Keratinocyte (primary cell): ENCODE data around the gene GNPTAB. TPM values are rescaled to one million over a fixed set of nuclear protein-coding genes. Genes with fewer than 3 reads are reported as not detected.

Source experiments
- DNase-seq: peaks from one replicate; pipeline ENCODE4 v3.0.0-alpha.2; 2011; ENCODE audit warnings: low read depth, missing footprints, low spot score
- FAIRE-seq: peaks from 2 replicates; lab custom pipeline; 2011; peaks lifted over from hg19 to GRCh38; lab: Jason Lieb, UNC
- H2AFZ ChIP-seq: 2 replicates; pipeline ENCODE4 v1.6.0; 2012; ENCODE audit warnings: low read length, control low read depth, inconsistent platforms; ENCODE audit not compliant: control insufficient read depth
- H3K27ac ChIP-seq: 2 replicates; pipeline ENCODE4 v1.5.1; 2011; ENCODE audit warnings: low read length; ENCODE audit not compliant: control insufficient read depth, insufficient read depth
- H3K27me3 ChIP-seq: 3 replicates; pipeline ENCODE4 v1.6.0; 2011; ENCODE audit warnings: low read length; ENCODE audit not compliant: control insufficient read depth, insufficient read depth; ENCODE audit errors: extremely low read depth
- H3K36me3 ChIP-seq, 2 experiments: 2 replicates in 1 of 2; 3 replicates in 1 of 2; pipeline ENCODE4 v1.5.1; 2011; ENCODE audit warnings: low read length in 2 of 2, mild to moderate bottlenecking in 1 of 2; ENCODE audit not compliant: control insufficient read depth in 2 of 2, insufficient read depth in 2 of 2; ENCODE audit errors: extremely low read depth in 1 of 2
- H3K4me1 ChIP-seq: 3 replicates; pipeline ENCODE4 v1.5.1; 2011; ENCODE audit warnings: low read length; ENCODE audit not compliant: control insufficient read depth, insufficient read depth; ENCODE audit errors: extremely low read depth
- H3K4me2 ChIP-seq: 3 replicates; pipeline ENCODE4 v1.6.0; 2011; ENCODE audit warnings: low read depth, low read length; ENCODE audit not compliant: control insufficient read depth, insufficient read depth; ENCODE audit errors: extremely low read depth
- H3K4me3 ChIP-seq, 3 experiments: fragments of 200-600 bp in 1 of 3; sonication (generic) in 1 of 3; 2 replicates in 2 of 3; 3 replicates in 1 of 3; pipeline ENCODE4 v1.5.1; 2011 to 2016; ENCODE audit warnings: low read length in 3 of 3, mild to moderate bottlenecking in 3 of 3, control low read depth in 2 of 3, inconsistent platforms in 1 of 3, low read depth in 1 of 3, mixed read lengths in 1 of 3, mixed run types in 1 of 3, moderate library complexity in 1 of 3; ENCODE audit not compliant: control insufficient read depth in 2 of 3, insufficient read depth in 2 of 3; ENCODE audit errors: extremely low read depth in 1 of 3
- H3K79me2 ChIP-seq: 2 replicates; pipeline ENCODE4 v1.6.0; 2012; ENCODE audit warnings: low read length; ENCODE audit not compliant: control insufficient read depth, insufficient read depth
- H3K9ac ChIP-seq: 3 replicates; pipeline ENCODE4 v1.6.0; 2011; ENCODE audit warnings: low read length; ENCODE audit not compliant: control insufficient read depth, insufficient read depth; ENCODE audit errors: extremely low read depth
- H3K9me1 ChIP-seq: 3 replicates; pipeline ENCODE4 v1.6.0; 2011; ENCODE audit warnings: low read length; ENCODE audit not compliant: control insufficient read depth, insufficient read depth; ENCODE audit errors: extremely low read depth
- H3K9me3 ChIP-seq: 2 replicates; pipeline ENCODE4 v1.5.1; 2012; ENCODE audit warnings: low read depth, low read length; ENCODE audit not compliant: control insufficient read depth
- H4K20me1 ChIP-seq: 3 replicates; pipeline ENCODE4 v1.6.0; 2011; ENCODE audit warnings: low read length; ENCODE audit not compliant: control insufficient read depth, insufficient read depth; ENCODE audit errors: extremely low read depth
- EZH2 ChIP-seq: IDR thresholded peaks from one replicate; pipeline ENCODE4 v1.6.1; 2012; ENCODE audit warnings: inconsistent platforms, mild to moderate bottlenecking, low read length, moderate library complexity
- dilution Hi-C: fragments of 300-500 bp; cut with MboI; formaldehyde crosslinking; loops from one replicate; pipeline ENCODE4 v1.7.0; 2020; ENCODE audit warnings: low sequenced_read_pairs; ENCODE audit not compliant: extremely low pct_ligation_motif_present
- polyA plus RNA-seq, 5 experiments: library from polyadenylated mRNA; depleted of rRNA in 3 of 5; stranded (reverse) in 3 of 5; stranded (forward) in 1 of 5; unstranded in 1 of 5; fragments of >200 nt; gene quantifications; 1 replicate in 1 of 5; 2 replicates in 3 of 5; 3 replicates in 1 of 5; pipeline versions ENCODE4 v1.2.1 to v1.2.3, GENCODE V29; 2011 to 2012; ENCODE audit warnings: missing spikeins in 2 of 5, low read depth in 1 of 5, low replicate concordance in 1 of 5
- TF ChIP-seq, protein P1 (sequence below), 3 experiments: IDR thresholded peaks in 1 of 3; conservative IDR thresholded peaks in 1 of 3; optimal IDR thresholded peaks in 1 of 3; 2 replicates in 2 of 3; 3 replicates in 1 of 3; pipeline versions ENCODE3 to v1.5.1; 2011; ENCODE audit warnings: low read length in 3 of 3, mild to moderate bottlenecking in 3 of 3, moderate library complexity in 2 of 3, control low read depth in 1 of 3, inconsistent platforms in 1 of 3; ENCODE audit not compliant: insufficient read depth in 2 of 3; ENCODE audit errors: extremely low read depth in 1 of 3

GNPTAB gene
- polyA plus RNA-seq, 1 donor (not counting 4 experiments of a cell fraction or from before 2014, with no cell fraction given), result 35.7 TPM

DNA sequence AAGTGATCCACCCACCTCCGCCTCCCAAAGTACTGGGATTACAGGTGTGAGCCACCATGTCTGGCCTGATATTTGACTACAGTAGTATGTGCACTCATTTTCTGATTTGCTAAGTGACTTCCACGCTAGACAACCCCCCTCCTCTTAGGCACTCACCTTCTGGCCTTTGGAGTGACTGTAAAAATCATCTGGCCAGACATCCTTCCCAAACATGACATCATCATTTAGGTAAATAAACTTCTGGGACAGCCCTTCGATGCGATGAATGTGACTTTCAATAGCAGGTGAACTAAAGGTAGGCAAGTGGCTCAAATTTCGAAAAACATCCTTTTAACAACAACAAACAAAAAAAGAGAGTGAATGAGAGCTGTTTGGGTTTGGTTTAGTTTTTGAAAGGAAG, 60.9 kb downstream of the GNPTAB start:
- Histone ChIP-seq H3K27ac (no peak overlapping the region), H3K79me2 (no peaks in the 10 kb centered on the region), H3K4me2 (no peak overlapping the region), H4K20me1 (no peaks in the 10 kb centered on the region), H3K27me3 (no peaks in the 10 kb centered on the region), H3K9ac (no peak overlapping the region), H3K36me3 (peaks cover 5 to 14% of the 10 kb centered on the region in 2 experiments), H3K9me3 (no peaks in the 10 kb centered on the region), H3K4me3 (no peak overlapping the region), H3K9me1 (no peaks in the 10 kb centered on the region), H3K4me1 (peaks cover 4% of the 10 kb centered on the region), H2AFZ (no peak overlapping the region)
- FAIRE-seq, result no peak
- dilution Hi-C loops, result no loop called here
- no peak for DNase-seq
- TF ChIP-seq EZH2, result no peak
- TF ChIP-seq, protein P1, sequence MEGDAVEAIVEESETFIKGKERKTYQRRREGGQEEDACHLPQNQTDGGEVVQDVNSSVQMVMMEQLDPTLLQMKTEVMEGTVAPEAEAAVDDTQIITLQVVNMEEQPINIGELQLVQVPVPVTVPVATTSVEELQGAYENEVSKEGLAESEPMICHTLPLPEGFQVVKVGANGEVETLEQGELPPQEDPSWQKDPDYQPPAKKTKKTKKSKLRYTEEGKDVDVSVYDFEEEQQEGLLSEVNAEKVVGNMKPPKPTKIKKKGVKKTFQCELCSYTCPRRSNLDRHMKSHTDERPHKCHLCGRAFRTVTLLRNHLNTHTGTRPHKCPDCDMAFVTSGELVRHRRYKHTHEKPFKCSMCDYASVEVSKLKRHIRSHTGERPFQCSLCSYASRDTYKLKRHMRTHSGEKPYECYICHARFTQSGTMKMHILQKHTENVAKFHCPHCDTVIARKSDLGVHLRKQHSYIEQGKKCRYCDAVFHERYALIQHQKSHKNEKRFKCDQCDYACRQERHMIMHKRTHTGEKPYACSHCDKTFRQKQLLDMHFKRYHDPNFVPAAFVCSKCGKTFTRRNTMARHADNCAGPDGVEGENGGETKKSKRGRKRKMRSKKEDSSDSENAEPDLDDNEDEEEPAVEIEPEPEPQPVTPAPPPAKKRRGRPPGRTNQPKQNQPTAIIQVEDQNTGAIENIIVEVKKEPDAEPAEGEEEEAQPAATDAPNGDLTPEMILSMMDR (optimal IDR thresholded peaks at IDR 0.05 in 1 of 3, IDR thresholded peaks at IDR 0.05 in 1 of 3, conservative IDR thresholded peaks at IDR 0.05 in 1 of 3; ENCODE audit: extremely low read depth in 1 of 3, insufficient read depth in 2 of 3, low read length in 3 of 3), result no peak

DNA sequence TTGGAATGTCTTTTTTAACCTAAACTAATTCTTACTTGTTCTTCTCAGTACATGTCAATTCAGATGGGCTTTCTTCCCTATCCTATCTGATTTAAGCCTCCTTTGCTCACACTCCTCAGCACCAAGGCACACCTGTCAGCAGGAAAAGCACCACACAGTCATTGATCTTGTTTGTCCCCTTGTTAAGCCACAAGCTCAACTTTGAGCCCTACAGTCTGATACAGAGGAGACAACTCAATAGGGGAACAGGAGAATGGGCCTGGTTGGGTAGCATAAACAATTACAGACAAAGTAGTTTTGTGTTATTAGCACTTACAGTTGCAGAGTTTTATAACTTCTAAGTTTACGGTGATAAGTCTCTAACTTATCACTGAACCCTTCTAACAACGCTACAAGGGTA, 62.0 kb downstream of the GNPTAB start:
- H3K4me2 ChIP-seq, result no peak overlapping the region
- H3K4me3 ChIP-seq, result no peak overlapping the region
- no peaks in the 10 kb centered on the region for H3K79me2 ChIP-seq
- no peak overlapping the region for H3K27ac ChIP-seq
- no peaks in the 10 kb centered on the region for H3K27me3 ChIP-seq
- FAIRE-seq (no peak), DNase-seq (no peak)
- H3K9ac ChIP-seq, result no peak overlapping the region
- no peak overlapping the region for H2AFZ ChIP-seq
- peaks cover 4% of the 10 kb centered on the region for H3K4me1 ChIP-seq
- H3K9me3 ChIP-seq, result no peaks in the 10 kb centered on the region
- no peaks in the 10 kb centered on the region for H4K20me1 ChIP-seq
- TF ChIP-seq, protein P1 (optimal IDR thresholded peaks at IDR 0.05 in 1 of 3, IDR thresholded peaks at IDR 0.05 in 1 of 3, conservative IDR thresholded peaks at IDR 0.05 in 1 of 3; ENCODE audit: extremely low read depth in 1 of 3, insufficient read depth in 2 of 3, low read length in 3 of 3), result no peak
- TF ChIP-seq EZH2, result no peak
- dilution Hi-C loops, result no loop called here
- H3K36me3 ChIP-seq, result peaks cover 7 to 14% of the 10 kb centered on the region in 2 experiments
- no peaks in the 10 kb centered on the region for H3K9me1 ChIP-seq
